SK-N-SH (cell line): ENCODE data around the gene DNMT3A. TPM values are rescaled to one million over a fixed set of nuclear protein-coding genes. Genes with fewer than 3 reads are reported as not detected.

ENCODE experiments used
- CTCF ChIA-PET: fragments of 300-600, 350-600 bp; formaldehyde crosslinking; extraction: SDS; loops from one replicate; lab custom pipeline; 2021; lab: Yijun Ruan, JAX
- POLR2A ChIA-PET: fragments of 350-600 bp; sonication (Branson Sonifier 250); formaldehyde crosslinking; extraction: SDS; loops from one replicate; lab custom pipeline; 2020; ENCODE audit warnings: antibody characterized with exemption, inconsistent platforms; lab: Yijun Ruan, JAX
- DNase-seq: peaks from one replicate; pipeline ENCODE4 v3.0.0; 2012
- H2AFZ ChIP-seq: fragments of 200-600 bp; sonication (generic); 2 replicates; pipeline ENCODE4 v1.8.1; 2016; ENCODE audit warnings: antibody characterized with exemption, mild to moderate bottlenecking, low read depth
- H3F3A ChIP-seq: fragments of 200-600 bp; sonication (generic); replicated peaks from 2 replicates; pipeline ENCODE3; 2016; ENCODE audit warnings: antibody characterized with exemption, mild to moderate bottlenecking; ENCODE audit not compliant: insufficient read depth
- H3K27ac ChIP-seq, 2 experiments: fragments of 200-500 bp in 1 of 2; fragments of 200-600 bp in 1 of 2; sonication (Bioruptor generic) in 1 of 2; sonication (generic), shearing (Covaris generic) in 1 of 2; 2 replicates each; pipeline versions ENCODE4 v1.5.1 to v1.6.1; 2014 to 2016; ENCODE audit warnings: low read depth in 2 of 2, inconsistent platforms in 1 of 2, low read length in 1 of 2, mild to moderate bottlenecking in 1 of 2, mixed read lengths in 1 of 2
- H3K27me3 ChIP-seq: fragments of 200-600 bp; sonication (generic), shearing (Covaris generic); 2 replicates; pipeline ENCODE4 v1.6.1; 2016; ENCODE audit warnings: mixed run types; ENCODE audit not compliant: insufficient read depth
- H3K36me3 ChIP-seq, 2 experiments: fragments of 200-500 bp in 1 of 2; fragments of 200-600 bp in 1 of 2; sonication (Bioruptor generic) in 1 of 2; sonication (generic) in 1 of 2; replicated peaks in 1 of 2; 2 replicates each; pipeline versions ENCODE3 to v1.5.1; 2014 to 2016; ENCODE audit warnings: low read length in 1 of 2, mild to moderate bottlenecking in 1 of 2; ENCODE audit not compliant: insufficient read depth in 2 of 2, control insufficient read depth in 1 of 2
- H3K4me1 ChIP-seq, 2 experiments: fragments of 200-500 bp in 1 of 2; fragments of 200-600 bp in 1 of 2; sonication (Bioruptor generic) in 1 of 2; sonication (generic), shearing (Covaris generic) in 1 of 2; 2 replicates each; pipeline versions ENCODE4 v1.5.1 to v1.6.1; 2014 to 2016; ENCODE audit warnings: low read depth in 1 of 2, low read length in 1 of 2, mixed run types in 1 of 2; ENCODE audit not compliant: insufficient read depth in 2 of 2, control insufficient read depth in 1 of 2
- H3K4me2 ChIP-seq: fragments of 200-600 bp; sonication (generic), shearing (Covaris generic); 2 replicates; pipeline ENCODE4 v1.6.1; 2017; ENCODE audit warnings: mixed run types
- H3K4me3 ChIP-seq, 2 experiments: fragments of 200-500 bp in 1 of 2; fragments of 200-600 bp in 1 of 2; sonication (Bioruptor generic) in 1 of 2; sonication (generic), shearing (Covaris generic) in 1 of 2; 2 replicates each; pipeline versions ENCODE4 v1.5.1 to v1.8.1; 2014 to 2016; ENCODE audit warnings: low read depth in 2 of 2, inconsistent platforms in 1 of 2, low read length in 1 of 2, mild to moderate bottlenecking in 1 of 2, mixed read lengths in 1 of 2, moderate library complexity in 1 of 2
- H3K79me2 ChIP-seq: fragments of 200-600 bp; sonication (generic); 2 replicates; pipeline ENCODE4 v1.8.1; 2017; ENCODE audit warnings: mild to moderate bottlenecking; ENCODE audit not compliant: insufficient read depth
- H3K9ac ChIP-seq: fragments of 200-600 bp; sonication (generic); 2 replicates; pipeline ENCODE4 v1.6.1; 2017; ENCODE audit warnings: mixed run types
- H3K9me2 ChIP-seq: fragments of 200-600 bp; sonication (generic); 2 replicates; pipeline ENCODE4 v1.6.1; 2017; ENCODE audit warnings: mixed run types
- H3K9me3 ChIP-seq: fragments of 200-600 bp; sonication (generic); 2 replicates; pipeline ENCODE4 v1.6.1; 2017; ENCODE audit warnings: mixed run types, mild to moderate bottlenecking, moderate library complexity
- H4K20me1 ChIP-seq: fragments of 200-600 bp; sonication (generic); 2 replicates; pipeline ENCODE4 v1.6.1; 2017; ENCODE audit warnings: mild to moderate bottlenecking, mixed run types; ENCODE audit not compliant: insufficient read depth
- EP300 ChIP-seq, 2 experiments: IDR thresholded peaks; 2 replicates each; pipeline versions ENCODE4 v1.4.0 to v1.6.1; 2012; ENCODE audit warnings: borderline replicate concordance in 1 of 2, low read depth in 1 of 2, low read length in 1 of 2
- EZH2phosphoT487 ChIP-seq: fragments of 200-600 bp; sonication (generic); IDR thresholded peaks from 2 replicates; pipeline ENCODE4 v1.6.1; 2017; ENCODE audit warnings: low read depth, mixed run types, mild to moderate bottlenecking, antibody characterized with exemption, moderate library complexity, borderline replicate concordance
- FOSL2 ChIP-seq: IDR thresholded peaks from 2 replicates; pipeline ENCODE4 v1.4.0; 2012; ENCODE audit warnings: low read depth, mild to moderate bottlenecking, moderate library complexity, borderline replicate concordance
- FOXM1 ChIP-seq: IDR thresholded peaks from 2 replicates; pipeline ENCODE4 v1.4.0; 2012; ENCODE audit warnings: low read depth, mild to moderate bottlenecking
- GABPA ChIP-seq: IDR thresholded peaks from 2 replicates; pipeline ENCODE4 v1.4.0; 2012; ENCODE audit warnings: low read depth, mild to moderate bottlenecking
- MEF2A ChIP-seq: IDR thresholded peaks from 2 replicates; pipeline ENCODE4 v1.4.0; 2012; ENCODE audit warnings: low read depth, borderline replicate concordance
- MXI1 ChIP-seq: IDR thresholded peaks from 2 replicates; pipeline ENCODE4 v1.6.1; 2012; ENCODE audit warnings: mild to moderate bottlenecking, low read depth, low read length, improper control_type of control experiment
- RAD21 ChIP-seq: IDR thresholded peaks from 2 replicates; pipeline ENCODE4 v1.6.1; 2012; ENCODE audit warnings: mild to moderate bottlenecking, low read length
- RXRA ChIP-seq: IDR thresholded peaks from 2 replicates; pipeline ENCODE4 v1.4.0; 2012; ENCODE audit warnings: low read depth, mild to moderate bottlenecking, borderline replicate concordance
- SIN3A ChIP-seq: IDR thresholded peaks from 2 replicates; pipeline ENCODE4 v1.6.1; 2012; ENCODE audit warnings: low read depth, mild to moderate bottlenecking, low read length, moderate library complexity, borderline replicate concordance
- SMC3 ChIP-seq: IDR thresholded peaks from 2 replicates; pipeline ENCODE4 v1.6.1; 2012; ENCODE audit warnings: low read depth, low read length, improper control_type of control experiment
- TCF12 ChIP-seq: IDR thresholded peaks from 2 replicates; pipeline ENCODE4 v1.4.0; 2012
- TEAD4 ChIP-seq: IDR thresholded peaks from 2 replicates; pipeline ENCODE4 v1.4.0; 2012; ENCODE audit warnings: mild to moderate bottlenecking, borderline replicate concordance; ENCODE audit not compliant: insufficient read depth
- USF2 ChIP-seq: fragments of 150-350 bp; IDR thresholded peaks from 2 replicates; pipeline ENCODE4 v1.6.1; 2017; ENCODE audit warnings: antibody characterized with exemption, low read length, low read depth, borderline replicate concordance
- YY1 ChIP-seq: IDR thresholded peaks from 2 replicates; pipeline ENCODE4 v1.4.0; 2012; ENCODE audit warnings: low read depth, mild to moderate bottlenecking
- ZBTB33 ChIP-seq: IDR thresholded peaks from 2 replicates; pipeline ENCODE4 v1.4.0; 2012; ENCODE audit warnings: low read depth, borderline replicate concordance
- WGBS: methylation state at CpG from one replicate; pipeline ENCODE4 v1.1.6; 2017; ENCODE audit warnings: low lambda C conversion rate; 5-methylcytosine and 5-hydroxymethylcytosine counted together
- polyA plus RNA-seq, 3 experiments: library from polyadenylated mRNA; depleted of rRNA; stranded (reverse); fragments of >200 nt; gene quantifications; 2 replicates each; pipeline ENCODE4 v1.2.3, GENCODE V29; 2012
- TF ChIP-seq, protein P1 (sequence below): fragments of 150-350 bp; IDR thresholded peaks from 2 replicates; pipeline ENCODE4 v1.6.1; 2016; ENCODE audit warnings: mild to moderate bottlenecking, low read depth, low read length
- TF ChIP-seq, protein P2 (sequence below): fragments of 200-600 bp; sonication (generic); IDR thresholded peaks from 2 replicates; pipeline ENCODE4 v1.6.1; 2017; ENCODE audit warnings: antibody characterized with exemption, mild to moderate bottlenecking, moderate library complexity

The DNMT3A gene
- polyA plus RNA-seq, 1 of the 3 experiments (the other 2 are of a cell fraction) = 5.6 TPM

DNA sequence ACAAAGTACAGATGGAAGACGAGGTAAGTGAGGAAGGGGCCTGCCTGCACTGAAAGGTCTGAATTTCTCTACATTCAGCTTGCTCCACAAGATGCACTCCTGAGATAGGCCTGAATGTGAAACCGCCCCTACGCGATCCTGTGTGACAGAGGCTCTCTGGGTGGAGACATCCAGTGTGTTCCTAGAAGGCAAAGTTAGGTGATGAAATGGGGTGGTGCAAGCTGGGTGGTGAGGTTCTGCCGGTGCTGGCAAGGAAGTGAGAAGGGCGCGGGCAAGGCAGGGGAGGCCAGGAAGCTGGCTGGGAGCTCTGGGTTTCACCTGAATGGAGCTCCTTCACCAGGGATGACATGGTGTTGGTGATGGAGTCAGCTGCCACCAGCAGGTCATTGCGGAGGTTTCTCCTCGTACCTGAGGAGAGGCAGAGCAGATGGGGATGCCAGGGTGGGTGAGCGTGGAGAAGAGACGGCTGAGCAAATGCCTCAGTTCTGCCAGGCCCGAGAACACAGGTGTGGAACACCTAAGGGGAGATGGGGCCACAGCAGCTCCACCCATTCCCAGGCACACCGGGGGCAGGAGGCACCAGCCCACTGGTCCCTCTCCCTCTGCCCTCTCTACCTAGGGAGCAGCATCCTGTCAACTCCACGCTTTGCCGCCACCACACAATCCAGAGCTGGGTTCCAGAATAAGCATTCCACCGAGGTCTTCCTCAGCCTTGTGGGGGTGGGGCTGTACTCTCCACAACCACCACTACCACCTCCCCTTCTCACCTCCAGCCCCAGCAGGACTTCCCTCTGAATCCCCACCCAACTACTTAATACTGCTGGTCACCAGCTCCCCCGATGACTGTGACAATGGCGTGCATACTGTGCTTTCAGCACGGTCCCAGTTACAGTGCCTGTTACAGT is 45.5 kb upstream of the DNMT3A start:
- no peaks in the 10 kb centered on the region for H3K36me3 ChIP-seq
- WGBS = 95% methylated on average over 18 of the region's 19 CpGs
- ChIA-PET CTCF (interaction anchor here (7.1 kb wide), 1 partner anchor 10 kb away, joined by 72 read pairs; no protein-coding TSS in a partner anchor), POLR2A (no interaction called here)
- H3K27me3 ChIP-seq = no peaks in the 10 kb centered on the region
- no peaks in the 10 kb centered on the region for H4K20me1 ChIP-seq
- no peak overlapping the region for H3K4me3 ChIP-seq
- no peaks in the 10 kb centered on the region for H3K9me3 ChIP-seq
- no peak overlapping the region for H3K4me2 ChIP-seq
- H3K27ac ChIP-seq = no peak overlapping the region
- no peak overlapping the region for H2AFZ ChIP-seq
- H3K9me2 ChIP-seq = no peaks in the 10 kb centered on the region
- no peaks in the 10 kb centered on the region for H3K4me1 ChIP-seq
- no peak for TF ChIP-seq MEF2A
- H3F3A ChIP-seq = no peaks in the 10 kb centered on the region
- no peaks in the 10 kb centered on the region for H3K79me2 ChIP-seq
- no peak for DNase-seq
- no peak overlapping the region for H3K9ac ChIP-seq

GRCh38 chr2:25385910-25386309 is 44.2 kb upstream of the DNMT3A start:
- Histone ChIP-seq H4K20me1 (no peaks in the 10 kb centered on the region), H3K4me2 (no peak overlapping the region), H3K4me1 (no peaks in the 10 kb centered on the region; a peak in 1 of 4 replicates), H3F3A (no peaks in the 10 kb centered on the region), H3K9ac (no peak overlapping the region), H3K79me2 (no peaks in the 10 kb centered on the region), H3K9me3 (no peaks in the 10 kb centered on the region), H3K27me3 (no peaks in the 10 kb centered on the region), H3K36me3 (no peaks in the 10 kb centered on the region), H3K4me3 (no peak overlapping the region), H3K27ac (no peak overlapping the region), H3K9me2 (no peaks in the 10 kb centered on the region), H2AFZ (no peak overlapping the region)
- WGBS = 80% methylated on average over 8 of the region's 8 CpGs
- ChIA-PET CTCF (interaction anchor here (0.6 to 7.1 kb wide), 7 partner anchors 8 to 253 kb away, joined by 3 to 72 read pairs (median 3); no protein-coding TSS in a partner anchor), POLR2A (no interaction called here)
- DNase-seq = no peak
- TF ChIP-seq YY1 = no peak
- no peak for TF ChIP-seq RAD21
- no peak for TF ChIP-seq MEF2A
- TF ChIP-seq EZH2phosphoT487 = no peak
- TF ChIP-seq RXRA = no peak
- TF ChIP-seq, protein P1, sequence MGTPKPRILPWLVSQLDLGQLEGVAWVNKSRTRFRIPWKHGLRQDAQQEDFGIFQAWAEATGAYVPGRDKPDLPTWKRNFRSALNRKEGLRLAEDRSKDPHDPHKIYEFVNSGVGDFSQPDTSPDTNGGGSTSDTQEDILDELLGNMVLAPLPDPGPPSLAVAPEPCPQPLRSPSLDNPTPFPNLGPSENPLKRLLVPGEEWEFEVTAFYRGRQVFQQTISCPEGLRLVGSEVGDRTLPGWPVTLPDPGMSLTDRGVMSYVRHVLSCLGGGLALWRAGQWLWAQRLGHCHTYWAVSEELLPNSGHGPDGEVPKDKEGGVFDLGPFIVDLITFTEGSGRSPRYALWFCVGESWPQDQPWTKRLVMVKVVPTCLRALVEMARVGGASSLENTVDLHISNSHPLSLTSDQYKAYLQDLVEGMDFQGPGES = no peak
- no peak for TF ChIP-seq USF2
- TF ChIP-seq, protein P2, sequence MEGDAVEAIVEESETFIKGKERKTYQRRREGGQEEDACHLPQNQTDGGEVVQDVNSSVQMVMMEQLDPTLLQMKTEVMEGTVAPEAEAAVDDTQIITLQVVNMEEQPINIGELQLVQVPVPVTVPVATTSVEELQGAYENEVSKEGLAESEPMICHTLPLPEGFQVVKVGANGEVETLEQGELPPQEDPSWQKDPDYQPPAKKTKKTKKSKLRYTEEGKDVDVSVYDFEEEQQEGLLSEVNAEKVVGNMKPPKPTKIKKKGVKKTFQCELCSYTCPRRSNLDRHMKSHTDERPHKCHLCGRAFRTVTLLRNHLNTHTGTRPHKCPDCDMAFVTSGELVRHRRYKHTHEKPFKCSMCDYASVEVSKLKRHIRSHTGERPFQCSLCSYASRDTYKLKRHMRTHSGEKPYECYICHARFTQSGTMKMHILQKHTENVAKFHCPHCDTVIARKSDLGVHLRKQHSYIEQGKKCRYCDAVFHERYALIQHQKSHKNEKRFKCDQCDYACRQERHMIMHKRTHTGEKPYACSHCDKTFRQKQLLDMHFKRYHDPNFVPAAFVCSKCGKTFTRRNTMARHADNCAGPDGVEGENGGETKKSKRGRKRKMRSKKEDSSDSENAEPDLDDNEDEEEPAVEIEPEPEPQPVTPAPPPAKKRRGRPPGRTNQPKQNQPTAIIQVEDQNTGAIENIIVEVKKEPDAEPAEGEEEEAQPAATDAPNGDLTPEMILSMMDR = no peak
- TF ChIP-seq SMC3 = no peak
- no peak for TF ChIP-seq GABPA
- no peak for TF ChIP-seq EP300 (IDR thresholded peaks at IDR 0.05; ENCODE audit: borderline replicate concordance in 1 of 2, low read depth in 1 of 2, low read length in 1 of 2)
- no peak for TF ChIP-seq SIN3A
- no peak for TF ChIP-seq ZBTB33
- TF ChIP-seq FOSL2 = no peak
- no peak for TF ChIP-seq FOXM1
- TF ChIP-seq MXI1 = no peak
- no peak for TF ChIP-seq TEAD4
- no peak for TF ChIP-seq TCF12
